HG03460 (cell line): ENCODE results near the gene SLC9A1.

Experiments
- ATAC-seq: cut with Tn5 transposase; IDR thresholded peaks from one replicate; pipeline ENCODE4 v1.9.1; 2021; ENCODE audit not compliant: unreplicated experiment

Gene SLC9A1

GRCh38 chr1:27084107-27084506, 70.8 kb downstream of the SLC9A1 start:
- no peak for ATAC-seq

GRCh38 chr1:27077968-27078367, 77.0 kb downstream of the SLC9A1 start:
- ATAC-seq = no peak

- no peak for ATAC-seq
Measured at GRCh38 chr1:27076803-27077202, 78.1 kb downstream of the SLC9A1 start.

- no peak for ATAC-seq
Measured at GRCh38 chr1:27074175-27074780, 80.6 kb downstream of the SLC9A1 start.

- no peak for ATAC-seq
Measured at GRCh38 chr1:27071049-27071416, 83.9 kb downstream of the SLC9A1 start.

- no peak for ATAC-seq
Measured at GRCh38 chr1:27070390-27071048, 84.4 kb downstream of the SLC9A1 start.

GRCh38 chr1:27068922-27069321, 86.0 kb downstream of the SLC9A1 start:
- no peak for ATAC-seq

GRCh38 chr1:27065999-27066630, 88.8 kb downstream of the SLC9A1 start:
- ATAC-seq = no peak

- ATAC-seq = no peak
Measured at GRCh38 chr1:27060891-27061290, 94.0 kb downstream of the SLC9A1 start.

- no peak for ATAC-seq
Measured at GRCh38 chr1:27058966-27059669, 95.8 kb downstream of the SLC9A1 start.

- ATAC-seq = no peak
Measured at GRCh38 chr1:27057801-27058625, 96.9 kb downstream of the SLC9A1 start.

GRCh38 chr1:27057389-27057788, 97.5 kb downstream of the SLC9A1 start:
- ATAC-seq = no peak

GRCh38 chr1:27053977-27054753, 100.8 kb downstream of the SLC9A1 start:
- no peak for ATAC-seq

GRCh38 chr1:27052527-27052926, 102.4 kb downstream of the SLC9A1 start:
- ATAC-seq = no peak

GRCh38 chr1:27049607-27050006, 105.3 kb downstream of the SLC9A1 start:
- ATAC-seq = no peak

- ATAC-seq = no peak
Measured at GRCh38 chr1:27049100-27049499, 105.8 kb downstream of the SLC9A1 start.
